Nucleus accumbens (tissue), 56 donors: ENCODE results near the gene CDK6.
"Not testable (repeated sequence)": the region's sequence is repeated elsewhere in the genome, so short reads cannot be mapped to it uniquely, and the experiment has no call there.

Experiments
- DNase-seq, 56 donors: peaks; one replicate each; lab custom pipeline; 2025; lab: John Stamatoyannopoulos, UW

Gene CDK6

GRCh38 chr7:92767437-92767836 is 68.9 kb downstream of the CDK6 start:
- DNase-seq = no peak

- DNase-seq = no peak
Measured at GRCh38 chr7:92766461-92767003, 69.8 kb downstream of the CDK6 start.

DNA sequence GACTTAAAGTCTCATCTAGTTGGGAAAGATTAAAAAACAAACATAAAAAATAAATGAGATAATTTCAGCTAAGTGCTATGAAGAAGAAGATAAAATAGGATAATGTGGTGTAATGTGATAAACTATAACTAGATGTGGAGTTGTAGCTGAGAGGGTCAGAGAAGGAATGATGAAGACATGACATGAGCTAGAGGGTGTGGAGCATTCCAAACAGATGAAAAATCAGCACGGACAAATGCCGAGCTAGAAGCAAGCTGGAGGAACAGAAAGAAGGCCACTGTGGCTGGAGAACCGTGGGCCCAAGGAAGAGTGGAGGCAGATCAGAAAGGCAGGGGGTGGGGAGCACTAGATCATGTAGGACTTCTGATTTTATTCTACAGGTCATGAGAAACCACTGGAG is 70.6 kb downstream of the CDK6 start:
- DNase-seq = no peak

GRCh38 chr7:92763636-92764423 is 72.5 kb downstream of the CDK6 start:
- peak in 1 of 56 donors; percentile 12 for DNase-seq

DNA sequence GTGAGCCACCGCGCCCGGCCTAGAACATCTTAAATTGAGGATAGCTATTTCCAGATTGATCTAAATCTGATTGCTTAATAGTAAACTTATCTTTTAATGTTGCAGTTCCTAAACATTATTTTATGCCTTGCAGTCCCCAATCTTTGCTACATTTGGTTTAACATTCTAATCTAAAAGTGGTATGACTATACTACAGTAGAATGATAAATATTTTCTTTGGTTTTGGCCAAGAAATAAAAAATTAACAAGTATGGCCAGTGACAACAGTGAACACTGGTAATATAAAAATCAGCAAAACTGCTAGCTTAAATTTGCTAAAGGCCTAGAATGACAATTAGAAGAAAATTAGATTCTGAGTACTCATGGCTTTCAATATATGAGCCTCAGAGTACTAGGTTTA is 73.5 kb downstream of the CDK6 start:
- DNase-seq = no peak

DNA sequence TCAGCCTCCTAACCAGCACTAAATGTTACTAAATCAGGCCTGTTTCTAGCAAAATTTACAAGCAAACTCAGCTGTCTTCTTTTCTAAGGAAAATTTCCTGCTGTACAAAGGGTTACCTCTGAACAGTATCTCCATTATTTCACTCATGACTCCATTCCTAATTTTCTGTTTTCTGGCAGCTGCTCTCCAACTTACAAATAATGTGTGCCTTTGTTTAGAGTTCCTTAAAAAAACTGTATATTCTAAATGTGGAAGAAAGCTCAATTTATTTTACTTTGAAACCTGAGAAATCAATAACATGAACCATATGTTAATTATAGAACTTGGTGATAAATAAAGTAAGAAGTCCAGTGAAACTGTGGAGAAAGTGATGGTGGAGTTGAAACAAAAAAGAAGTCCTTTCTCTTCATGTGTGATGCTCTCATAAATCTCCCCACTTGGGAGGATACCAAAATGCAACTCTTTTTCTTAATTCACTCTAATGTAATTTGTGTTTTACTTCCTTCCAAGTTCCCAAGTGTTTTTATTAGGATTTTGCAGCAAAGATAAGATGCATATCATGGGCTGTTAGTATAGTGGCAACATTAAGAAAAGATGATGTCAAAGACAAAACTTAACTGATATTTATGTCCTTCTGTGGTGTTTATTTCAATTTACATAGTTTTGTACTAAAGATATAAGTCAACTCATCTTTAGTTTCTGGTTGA is 74.8 kb downstream of the CDK6 start:
- no peak for DNase-seq

DNA sequence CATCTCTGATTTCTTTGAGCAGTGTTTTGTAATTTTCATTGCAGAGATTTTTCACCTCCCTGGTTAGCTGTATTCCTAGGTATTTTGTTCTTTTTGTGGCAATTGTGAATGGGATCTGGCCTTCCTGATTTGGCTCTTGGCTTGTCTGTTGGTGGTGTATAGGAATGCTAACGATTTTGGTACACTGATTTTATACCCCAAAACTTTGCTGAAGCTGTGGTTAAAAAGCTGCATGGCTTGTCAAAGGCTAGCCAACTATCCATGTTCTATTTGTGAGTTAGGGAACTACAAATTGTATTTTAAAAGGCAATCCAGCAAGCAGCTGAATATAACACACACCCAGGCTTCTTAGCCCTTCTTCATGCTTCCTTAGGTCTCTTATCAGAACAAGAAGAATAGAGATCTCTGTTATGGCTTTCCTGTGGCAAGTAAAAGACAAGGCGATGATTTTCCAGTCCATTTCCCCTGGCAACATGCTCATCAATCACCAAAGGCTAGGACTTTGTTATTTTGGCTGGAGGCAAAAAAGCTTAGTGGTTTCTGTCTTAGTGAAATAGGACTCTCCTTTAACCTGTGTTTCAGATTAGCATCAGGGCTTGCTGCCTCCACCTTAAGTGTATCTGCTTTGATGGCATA is 77.5 kb downstream of the CDK6 start:
- no peak for DNase-seq

GRCh38 chr7:92757311-92757910 is 79.0 kb downstream of the CDK6 start:
- DNase-seq = not testable (repeated sequence)

GRCh38 chr7:92755680-92756079 is 80.7 kb downstream of the CDK6 start:
- no peak for DNase-seq

DNA sequence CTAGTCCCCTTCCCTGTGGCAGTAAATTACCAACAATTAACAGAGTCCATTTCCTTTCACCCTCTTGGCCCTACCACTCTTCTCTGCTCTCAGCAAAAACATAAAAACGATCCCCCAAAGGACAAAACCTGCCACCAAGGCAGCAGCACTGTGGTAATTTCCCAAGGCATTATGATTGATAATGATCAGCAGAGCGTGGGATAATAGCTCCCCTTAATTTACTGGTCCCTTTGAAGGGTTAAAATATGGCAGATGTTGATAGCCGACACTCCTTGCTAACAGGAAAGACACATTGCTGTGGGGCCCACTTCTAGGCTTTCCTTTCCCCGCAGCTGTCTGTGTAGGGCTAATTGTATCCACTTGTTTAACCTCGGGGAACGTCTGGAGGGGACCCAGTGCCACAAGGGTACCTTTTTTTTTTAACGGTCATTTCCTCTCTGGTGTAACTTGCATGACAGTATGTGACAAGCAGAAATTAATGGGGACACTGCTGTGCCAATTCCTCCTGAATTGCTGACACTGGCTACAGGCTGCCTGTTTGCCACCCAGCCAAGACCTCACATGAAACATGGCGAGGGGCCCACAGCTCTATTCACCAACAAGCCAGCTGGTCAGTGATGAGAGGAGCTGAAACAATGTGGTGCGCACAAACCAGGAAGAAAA is 81.3 kb downstream of the CDK6 start:
- peak in 52 of 56 donors; percentile 7 to 81 (median 52) for DNase-seq

GRCh38 chr7:92753614-92754013 is 82.8 kb downstream of the CDK6 start:
- DNase-seq = no peak

DNA sequence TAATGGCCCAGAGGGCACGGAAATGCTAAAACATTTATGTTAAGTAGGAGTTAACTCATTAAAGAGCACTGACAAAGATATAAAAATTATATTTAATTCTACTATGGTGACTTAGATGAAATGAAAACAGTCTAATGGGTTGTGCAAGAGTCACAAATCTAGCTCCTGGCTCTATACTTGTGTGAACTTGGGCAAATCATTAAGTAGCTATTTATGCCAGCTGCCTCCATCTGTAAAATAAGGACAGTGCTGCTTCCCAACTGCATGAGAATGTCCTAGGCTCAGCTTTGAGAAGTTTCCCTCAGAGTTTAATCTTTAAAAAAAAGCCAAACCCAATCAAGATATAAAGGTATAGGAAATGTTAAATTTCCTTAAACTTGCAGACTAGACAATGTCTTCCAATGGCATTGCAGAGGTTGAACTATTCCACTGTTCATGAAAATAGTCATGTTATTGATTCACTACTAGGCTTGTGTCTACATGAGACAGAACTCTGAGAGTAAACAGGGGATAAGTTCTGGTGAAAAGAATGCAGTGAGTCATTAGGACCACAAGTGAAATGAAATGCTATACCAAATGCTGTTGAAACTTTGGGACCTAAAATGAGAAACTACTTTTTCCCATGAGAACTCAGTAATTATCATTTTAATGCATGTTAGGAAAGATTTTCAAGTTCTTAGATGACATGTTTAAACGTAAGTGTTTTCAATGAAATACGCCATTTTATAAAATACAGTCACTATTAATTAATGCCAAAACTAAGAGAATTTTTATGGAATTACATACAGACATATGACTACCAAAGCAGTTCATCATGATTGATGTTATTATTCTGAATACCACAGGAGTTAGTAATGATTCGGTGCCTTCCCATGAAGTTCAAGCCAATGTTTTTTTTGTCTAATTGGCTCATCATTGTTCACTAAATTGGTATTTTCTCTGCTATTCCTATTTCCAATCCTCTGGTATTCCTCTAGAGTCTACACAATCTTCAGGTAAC is 84.2 kb downstream of the CDK6 start:
- DNase-seq = no peak

DNA sequence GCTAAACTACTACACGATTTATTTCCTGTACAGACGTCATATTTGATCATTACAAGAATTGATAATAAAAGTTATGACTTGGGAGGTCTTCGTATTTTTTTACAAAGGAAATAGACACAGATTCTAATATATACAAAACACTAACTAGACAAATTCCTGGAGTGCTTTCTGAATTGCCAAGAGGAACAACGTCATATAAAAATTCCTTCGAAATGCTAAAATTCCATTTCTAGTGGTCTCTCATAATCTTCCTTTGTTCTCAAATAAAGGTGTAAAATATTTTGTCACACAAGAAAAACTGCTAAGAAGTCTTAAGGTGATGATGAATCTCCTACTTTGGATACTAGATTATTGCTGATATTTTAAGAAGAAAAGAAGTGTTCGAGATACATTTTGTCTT is 85.4 kb downstream of the CDK6 start:
- no peak for DNase-seq

DNA sequence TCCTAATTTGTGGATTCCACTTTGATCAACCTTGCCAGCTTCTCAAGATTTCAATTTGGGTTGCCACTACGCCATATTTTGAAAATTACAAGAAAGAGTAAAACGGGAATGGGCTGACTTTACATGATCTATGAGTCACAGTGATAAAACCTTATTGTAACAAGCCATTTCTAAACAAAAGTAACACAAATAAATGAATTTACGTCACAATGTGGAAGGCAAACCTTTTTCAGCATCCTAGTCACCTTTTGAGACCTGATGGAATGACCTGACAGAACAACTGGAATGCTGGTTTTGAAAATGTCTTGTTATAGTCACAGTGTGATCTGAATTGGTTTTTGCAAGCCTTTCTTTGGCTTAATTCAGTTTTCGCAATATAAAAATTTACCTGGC is 85.9 kb downstream of the CDK6 start:
- DNase-seq = no peak

- no peak for DNase-seq
Measured at GRCh38 chr7:92749832-92750446, 86.4 kb downstream of the CDK6 start.

DNA sequence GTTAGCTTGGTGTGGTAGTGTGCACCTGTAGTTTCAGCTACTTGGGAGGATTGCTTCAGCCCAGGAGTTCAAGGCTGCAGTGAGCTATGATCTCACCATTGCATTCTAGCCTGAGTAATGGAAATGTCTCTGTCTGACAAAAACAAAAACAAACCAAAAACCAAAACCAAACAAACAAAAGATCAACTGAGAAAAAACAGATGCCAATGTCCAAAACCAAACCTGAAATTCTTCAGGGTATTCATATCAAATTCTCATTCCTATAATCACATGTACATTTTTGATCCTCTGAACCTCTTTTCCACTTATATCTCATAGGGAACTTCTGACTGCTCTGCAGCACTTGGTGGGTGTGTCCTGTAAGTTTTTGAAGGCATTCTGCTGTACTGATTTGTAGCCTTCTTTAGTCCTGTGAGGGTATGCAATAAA is 87.0 kb downstream of the CDK6 start:
- DNase-seq = no peak

DNA sequence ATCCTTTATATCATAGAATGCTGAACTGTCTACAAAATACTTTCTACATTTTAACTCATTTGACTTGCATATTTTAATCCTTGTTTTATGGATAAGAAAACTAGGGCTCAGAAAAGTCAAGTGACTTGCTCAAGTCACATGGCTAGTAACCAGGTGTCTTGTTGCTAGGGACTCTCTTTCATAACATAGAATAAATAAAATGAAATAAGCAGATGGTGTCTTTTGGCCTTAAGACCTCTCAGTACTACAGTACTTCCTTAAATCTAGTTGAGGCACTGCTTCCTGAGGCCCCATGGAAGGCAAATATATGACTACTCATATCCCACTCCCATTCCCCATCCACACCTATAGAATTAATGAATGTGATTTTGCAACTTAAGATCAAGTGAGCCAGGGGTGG is 87.9 kb downstream of the CDK6 start:
- DNase-seq = no peak

DNA sequence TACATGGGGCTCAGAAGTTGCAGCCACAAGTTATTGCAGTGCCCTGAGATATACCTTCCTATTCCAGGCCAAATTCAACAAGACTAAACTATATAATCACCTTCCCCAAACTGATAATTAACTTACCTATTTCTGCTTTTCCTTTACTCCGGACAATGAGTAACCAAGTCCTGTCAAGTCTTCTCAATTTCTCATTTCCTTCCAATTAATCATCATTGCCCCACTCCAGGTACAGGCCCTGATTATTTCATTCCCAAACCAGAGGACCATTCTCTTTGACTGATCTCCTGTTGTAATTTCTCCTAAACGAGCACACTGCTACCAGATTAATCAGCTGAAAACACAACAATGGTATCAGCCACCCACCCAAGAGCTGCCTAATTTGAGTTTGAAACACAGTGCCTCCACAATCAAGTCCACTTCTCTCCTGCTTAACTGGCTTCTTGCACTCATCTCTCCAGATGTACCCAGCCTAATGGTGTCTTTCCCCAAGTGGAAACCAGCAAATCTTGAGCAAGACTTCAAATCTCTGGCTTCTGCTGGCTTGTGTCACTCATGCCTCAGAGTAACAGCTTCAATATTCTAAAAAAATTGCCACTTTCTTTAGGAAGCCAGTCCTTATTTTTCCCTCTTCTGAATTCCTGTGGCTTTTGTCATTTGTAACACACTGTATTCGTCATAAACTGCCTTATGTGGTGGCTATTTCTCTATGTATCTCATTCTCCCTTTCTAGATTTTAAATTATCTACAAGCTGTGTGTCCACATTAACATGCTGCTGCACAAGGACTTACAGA is 89.1 kb downstream of the CDK6 start:
- no peak for DNase-seq
